GM04504 (cell line): ENCODE measurements around the gene CSN3.

Experiments
- DNase-seq: peaks from one replicate; pipeline ENCODE4 v3.0.0-alpha.2; 2012; ENCODE audit warnings: low read depth

CSN3 gene

GRCh38 chr4:70297576-70297975, 55.2 kb downstream of the CSN3 start:
- DNase-seq, result no peak

GRCh38 chr4:70298051-70298450, 55.7 kb downstream of the CSN3 start:
- DNase-seq, result no peak

DNA sequence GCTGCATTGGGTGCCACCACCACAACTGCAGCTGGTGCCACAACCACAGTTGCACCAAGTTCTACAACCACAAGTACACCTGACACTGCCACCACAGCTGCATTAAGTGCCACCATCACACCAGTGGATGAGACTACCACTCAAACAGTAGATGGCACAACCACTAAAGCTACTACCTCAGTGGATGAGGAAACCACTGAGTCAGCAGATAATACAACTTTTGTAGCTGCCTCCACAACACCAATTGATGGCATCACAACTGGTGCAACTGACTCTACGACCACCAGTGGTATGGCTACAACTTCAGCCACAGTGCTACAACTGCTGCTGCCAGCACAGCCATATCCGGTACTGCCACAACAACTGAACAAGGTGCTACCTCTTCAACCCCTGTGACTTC, 57.2 kb downstream of the CSN3 start:
- no peak for DNase-seq

DNA sequence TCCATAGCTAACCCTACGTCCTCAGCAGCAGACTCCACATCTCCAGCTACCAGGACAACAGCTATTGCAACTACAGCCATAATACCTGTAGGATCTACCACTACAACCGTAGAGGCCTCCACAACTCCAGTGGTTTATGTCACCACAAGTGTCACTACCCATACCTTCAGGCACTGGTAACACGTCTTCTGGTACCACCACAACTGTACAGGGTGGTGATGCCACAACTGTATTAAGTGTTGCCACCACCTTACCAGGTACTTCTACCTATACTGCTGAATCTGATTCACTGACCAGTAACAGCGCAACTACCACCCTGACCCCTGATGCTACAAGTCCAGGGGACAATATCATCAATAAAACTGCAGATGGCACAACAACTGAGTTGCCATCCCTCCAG, 57.8 kb downstream of the CSN3 start:
- DNase-seq, result no peak
